ENCODE measurements around the gene TRAPPC14. TPM values are rescaled to one million over a fixed set of nuclear protein-coding genes. Genes with fewer than 3 reads are reported as not detected.

Gene TRAPPC14
- total and polyA plus RNA-seq, 2 experiments from 2014 or later, result 14.2 to 25.0 TPM

- H3K27ac ChIP-seq, result no peak overlapping the region
- no peak overlapping the region for H3K4me3 ChIP-seq
- no peaks in the 10 kb centered on the region for H3K4me1 ChIP-seq (ENCODE audit: low read depth)
- H3K36me3 ChIP-seq, result no peaks in the 10 kb centered on the region
- H3K9me3 ChIP-seq (ENCODE audit: low read depth), result no peaks in the 10 kb centered on the region
- DNase-seq (ENCODE audit: low read depth in 1 of 2, low spot score in 1 of 2), result no peak
- no peak for TF ChIP-seq CTCF (IDR thresholded peaks at IDR 0.05; ENCODE audit: low read depth, low read length)
- H3K27me3 ChIP-seq, result peaks cover 13% of the 10 kb centered on the region
These were observed 16.9 kb upstream of the TRAPPC14 start for GRCh38 chr7:100175296-100175935.

GRCh38 chr7:100174582-100174981, 16.1 kb upstream of the TRAPPC14 start:
- no peaks in the 10 kb centered on the region for H3K36me3 ChIP-seq
- no peak overlapping the region for H3K4me3 ChIP-seq
- no peak for DNase-seq (ENCODE audit: low read depth in 1 of 2, low spot score in 1 of 2)
- TF ChIP-seq CTCF (IDR thresholded peaks at IDR 0.05; ENCODE audit: low read depth, low read length), result no peak
- H3K4me1 ChIP-seq (ENCODE audit: low read depth), result no peaks in the 10 kb centered on the region
- peaks cover 13% of the 10 kb centered on the region for H3K27me3 ChIP-seq
- no peak overlapping the region for H3K27ac ChIP-seq
- no peaks in the 10 kb centered on the region for H3K9me3 ChIP-seq (ENCODE audit: low read depth)

GRCh38 chr7:100173806-100174495, 15.4 kb upstream of the TRAPPC14 start:
- Histone ChIP-seq H3K27ac (no peak overlapping the region), H3K4me1 (ENCODE audit: low read depth) (no peaks in the 10 kb centered on the region), H3K9me3 (ENCODE audit: low read depth) (no peaks in the 10 kb centered on the region), H3K27me3 (peaks cover 13% of the 10 kb centered on the region), H3K36me3 (no peaks in the 10 kb centered on the region), H3K4me3 (no peak overlapping the region)
- no peak for DNase-seq (ENCODE audit: low read depth in 1 of 2, low spot score in 1 of 2)
- TF ChIP-seq CTCF (IDR thresholded peaks at IDR 0.05; ENCODE audit: low read depth, low read length), result no peak

- H3K4me1 ChIP-seq (ENCODE audit: low read depth), result peaks cover 10% of the 10 kb centered on the region
- TF ChIP-seq CTCF (IDR thresholded peaks at IDR 0.05; ENCODE audit: low read depth, low read length), result no peak
- no peak overlapping the region for H3K27ac ChIP-seq
- H3K27me3 ChIP-seq, result peaks cover 13% of the 10 kb centered on the region
- peak overlapping the region; percentile 25 for H3K4me3 ChIP-seq
- no peak for DNase-seq (ENCODE audit: low read depth in 1 of 2, low spot score in 1 of 2)
- no peaks in the 10 kb centered on the region for H3K9me3 ChIP-seq (ENCODE audit: low read depth)
- no peaks in the 10 kb centered on the region for H3K36me3 ChIP-seq
These were observed 13.3 kb upstream of the TRAPPC14 start for GRCh38 chr7:100171840-100172239.

- peak in 1 of 2 donors; percentile 30 for DNase-seq (ENCODE audit: low read depth in 1 of 2, low spot score in 1 of 2)
- no peak for TF ChIP-seq CTCF (IDR thresholded peaks at IDR 0.05; ENCODE audit: low read depth, low read length)
- peaks cover 10% of the 10 kb centered on the region for H3K4me1 ChIP-seq (ENCODE audit: low read depth)
- no peak overlapping the region for H3K27ac ChIP-seq
- peaks cover 13% of the 10 kb centered on the region for H3K27me3 ChIP-seq
- no peaks in the 10 kb centered on the region for H3K36me3 ChIP-seq
- H3K4me3 ChIP-seq, result peak overlapping the region; percentile 25
- H3K9me3 ChIP-seq (ENCODE audit: low read depth), result no peaks in the 10 kb centered on the region
These were observed 12.7 kb upstream of the TRAPPC14 start for GRCh38 chr7:100171087-100171681.
